Measurements from ENCODE around the gene PDRG1.
"Not testable (repeated sequence)": the region's sequence is repeated elsewhere in the genome, so short reads cannot be mapped to it uniquely, and the experiment has no call there.

PDRG1 gene

DNA sequence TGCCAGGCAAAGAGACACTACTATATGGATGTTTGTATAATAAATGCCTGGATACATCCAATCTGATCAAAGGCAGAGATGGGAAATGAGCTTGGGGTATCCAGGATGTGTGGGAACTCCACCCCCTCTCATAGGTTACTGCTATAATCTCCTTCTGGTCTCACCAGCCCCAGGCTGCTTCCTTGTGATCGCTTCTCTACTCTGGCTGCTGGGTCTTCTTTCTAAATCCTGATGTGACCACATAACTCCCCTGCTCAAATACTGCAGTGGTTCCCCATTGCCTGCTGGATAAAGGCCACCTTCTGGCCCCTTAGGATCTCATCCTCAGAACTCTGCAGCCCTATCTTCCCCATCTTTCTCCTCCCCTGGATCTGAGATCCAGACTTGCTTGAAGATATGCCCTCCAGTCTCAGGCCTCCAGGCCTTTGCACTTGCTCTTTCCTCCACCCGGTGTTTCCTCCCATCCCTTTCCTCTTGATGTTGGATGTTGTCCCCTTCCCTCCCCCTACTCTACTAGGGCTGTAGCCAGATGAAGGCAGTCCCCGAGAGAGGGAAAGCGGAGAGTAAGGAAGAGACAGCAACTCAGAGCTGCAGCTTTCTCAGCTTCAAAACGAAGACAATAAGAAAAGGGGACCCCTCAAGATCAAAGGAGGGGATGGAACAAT lies 15.3 kb upstream of the PDRG1 start:
- DNase-seq, result no peak

DNA sequence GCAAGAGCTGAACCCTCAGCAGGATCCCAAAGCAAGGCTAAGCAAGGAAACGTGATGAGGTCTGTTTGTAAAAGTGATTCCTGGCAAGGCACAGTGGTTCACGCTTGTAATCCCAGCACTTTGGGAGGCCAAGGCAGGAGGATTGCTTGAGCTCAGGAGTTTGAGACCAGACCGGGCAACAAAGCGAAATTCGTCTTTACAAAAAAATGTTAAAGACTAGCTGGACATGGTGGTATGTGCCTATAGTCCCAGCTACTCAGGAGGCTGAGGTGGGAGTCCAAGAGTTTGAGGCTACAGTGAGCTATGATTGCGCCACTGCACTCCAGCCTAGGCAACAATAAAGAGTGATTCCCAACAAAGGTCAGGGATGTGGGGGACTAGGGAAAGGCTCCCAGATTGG lies 12.0 kb upstream of the PDRG1 start:
- no peak for DNase-seq

DNA sequence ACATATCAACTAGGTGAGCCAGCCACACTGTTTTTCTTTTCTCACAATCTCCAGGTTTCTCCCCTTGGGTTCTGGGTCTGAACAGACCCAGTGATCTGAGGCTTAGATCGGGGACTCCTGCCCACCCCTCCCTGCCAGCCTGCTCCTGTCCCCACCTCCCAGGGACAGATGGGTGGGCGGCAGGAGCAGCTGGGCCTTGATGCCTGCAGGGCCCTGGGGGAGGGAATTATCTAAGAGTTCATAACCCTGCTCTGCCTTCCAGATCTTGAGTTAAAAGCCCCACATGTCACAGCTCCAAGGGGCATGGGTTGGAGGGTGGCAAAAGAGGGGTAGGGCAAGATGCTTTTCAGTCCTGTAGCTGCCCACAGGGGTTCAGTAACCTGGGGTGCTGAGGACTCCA lies 10.9 kb upstream of the PDRG1 start:
- DNase-seq, result no peak

DNA sequence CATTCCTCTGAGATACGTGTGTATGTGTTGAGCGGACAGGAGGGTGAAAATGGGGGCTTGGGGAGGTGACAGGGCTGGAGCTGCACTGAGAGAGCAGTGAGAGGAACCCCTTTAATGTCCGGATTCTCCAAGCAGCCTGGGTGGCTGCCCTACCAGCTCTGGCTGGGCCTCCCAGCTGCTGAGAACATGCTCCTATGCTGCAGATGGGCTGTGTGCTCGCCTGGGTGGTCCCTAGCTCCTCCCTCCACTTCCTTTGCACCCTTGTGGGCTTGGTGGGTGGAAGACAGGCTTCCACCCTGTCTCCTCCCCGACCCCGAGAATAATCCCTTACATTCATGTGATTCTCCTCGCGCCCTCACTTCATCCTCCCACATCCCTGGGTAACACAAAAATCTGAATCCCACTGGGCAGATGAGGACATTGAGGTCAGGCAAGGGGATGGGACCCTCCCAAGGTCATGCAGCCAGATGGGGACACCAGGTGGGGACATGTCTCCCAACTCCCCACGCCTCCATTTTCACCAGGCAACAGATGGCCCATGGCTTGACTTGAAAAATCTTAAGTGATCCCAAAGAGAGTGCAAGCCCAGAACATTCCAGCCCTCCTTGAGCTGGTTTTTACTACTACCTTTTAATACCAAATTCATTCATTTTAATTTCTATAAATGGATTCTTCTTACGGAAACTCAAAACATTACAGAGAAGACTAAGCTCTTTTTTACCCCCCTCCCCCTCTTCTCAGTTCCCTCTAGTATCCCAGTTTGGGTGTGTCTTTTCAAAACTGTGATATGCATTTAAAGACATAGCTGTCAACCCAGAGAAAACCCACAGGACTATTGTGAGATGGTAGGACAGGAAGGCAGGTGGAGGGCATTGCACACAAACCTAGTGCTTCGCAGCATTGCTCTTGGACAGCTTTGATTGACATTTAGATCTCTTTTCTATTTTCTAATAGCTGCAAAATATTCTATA lies 5.0 kb upstream of the PDRG1 start:
- DNase-seq, result no peak

DNA sequence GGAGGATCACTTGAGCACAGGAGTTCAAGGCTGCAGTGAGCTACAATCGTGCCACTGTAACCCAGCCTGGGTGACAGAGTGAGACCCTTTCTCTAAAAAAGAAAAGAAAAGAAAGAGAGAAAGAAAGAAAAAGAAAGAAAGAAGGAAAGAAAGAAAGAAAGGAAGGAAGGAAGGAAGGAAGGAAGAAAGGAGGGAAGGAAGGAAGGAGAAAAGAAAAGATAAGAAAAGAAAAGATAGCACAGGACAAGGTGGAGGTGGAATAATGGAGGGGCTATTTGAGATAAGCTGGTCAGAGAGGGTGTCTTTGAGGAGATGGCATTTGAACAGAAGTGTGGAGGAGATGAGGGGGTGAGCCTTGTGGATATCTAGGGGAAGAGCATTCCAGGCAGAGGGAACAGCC lies 2.7 kb upstream of the PDRG1 start:
- DNase-seq, result no peak

- no peak for DNase-seq
Observed at GRCh38 chr20:31953556-31954148, 1.8 kb upstream of the PDRG1 start.

- DNase-seq, result no peak
Observed at GRCh38 chr20:31951203-31951529, 680 bp downstream of the PDRG1 start.

- no peak for DNase-seq
Observed at GRCh38 chr20:31949877-31950646, 1.8 kb downstream of the PDRG1 start.

- DNase-seq, result no peak
Observed at GRCh38 chr20:31948008-31948407, 3.8 kb downstream of the PDRG1 start.

- no peak for DNase-seq
Observed at GRCh38 chr20:31945785-31946184, 6.1 kb downstream of the PDRG1 start.

DNA sequence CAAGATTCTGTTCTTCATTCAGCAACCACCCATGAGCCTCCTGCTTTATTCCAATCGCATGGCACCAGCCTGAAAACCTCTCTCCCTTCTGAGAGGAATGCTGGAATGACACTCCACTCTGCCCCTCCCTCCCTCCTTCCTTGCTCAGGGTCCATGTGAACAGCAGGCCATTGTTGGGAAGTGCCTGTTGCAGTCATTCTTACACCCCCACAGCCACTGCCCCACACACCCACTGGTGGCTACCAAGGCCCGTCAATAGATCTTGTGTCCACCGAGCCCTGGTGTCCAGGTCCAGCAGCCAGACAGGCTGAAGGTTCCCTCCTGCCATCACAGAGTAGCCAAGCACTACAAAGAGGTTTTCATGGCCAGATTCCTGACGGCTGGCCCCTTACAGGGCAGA lies 6.5 kb downstream of the PDRG1 start:
- DNase-seq, result no peak

DNA sequence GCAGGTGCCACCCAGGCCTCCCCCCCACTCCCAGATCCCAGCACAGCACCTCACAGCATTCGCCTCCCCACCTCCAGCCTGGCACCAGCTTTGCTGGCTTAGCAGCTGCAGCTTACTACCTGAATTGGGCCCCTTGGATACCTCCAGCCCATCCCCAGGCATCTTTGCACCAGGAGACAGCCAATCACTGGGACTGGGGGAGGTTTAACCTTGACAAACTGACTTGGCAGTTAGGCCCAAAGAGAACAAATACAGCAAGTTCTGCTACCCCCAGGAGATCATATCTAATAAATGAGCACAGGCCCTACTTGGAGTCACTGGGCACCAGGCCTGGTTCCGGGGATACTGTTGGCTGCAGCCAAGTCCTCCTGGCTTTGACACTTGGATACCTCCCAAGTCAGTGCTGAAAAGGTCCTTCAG lies 8.8 kb downstream of the PDRG1 start:
- no peak for DNase-seq

GRCh38 chr20:31939661-31940060 lies 12.2 kb downstream of the PDRG1 start:
- no peak for DNase-seq

DNA sequence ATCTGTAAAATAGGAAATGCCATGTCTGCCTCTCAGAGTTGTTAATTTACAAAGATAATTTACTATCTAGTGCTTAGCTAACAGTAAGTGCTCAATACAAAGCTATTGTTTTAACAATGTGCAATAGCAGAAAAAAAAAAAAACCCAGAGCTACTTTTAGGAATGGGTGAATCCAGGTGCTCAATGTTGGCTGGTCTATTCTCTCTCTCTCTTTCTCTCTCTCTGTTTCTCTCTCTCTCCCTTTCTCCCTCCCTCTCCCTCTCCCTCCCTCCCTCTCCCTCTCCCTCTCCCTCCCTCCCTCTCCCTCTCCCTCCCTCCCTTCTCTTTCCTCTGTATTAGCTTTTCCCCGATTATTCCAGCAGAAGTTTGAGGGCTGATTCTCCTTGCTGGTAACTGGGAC lies 14.0 kb downstream of the PDRG1 start:
- DNase-seq, result no peak

- no peak for DNase-seq
Observed at GRCh38 chr20:31936420-31936819, 15.4 kb downstream of the PDRG1 start.

GRCh38 chr20:31934968-31935764 lies 16.7 kb downstream of the PDRG1 start:
- no peak for DNase-seq

GRCh38 chr20:31934491-31934890 lies 17.4 kb downstream of the PDRG1 start:
- DNase-seq, result no peak

- DNase-seq, result no peak
Observed at GRCh38 chr20:31933698-31934097, 18.1 kb downstream of the PDRG1 start.

- DNase-seq, result no peak
Observed at GRCh38 chr20:31930779-31931178, 21.1 kb downstream of the PDRG1 start.

GRCh38 chr20:31929631-31930030 lies 22.2 kb downstream of the PDRG1 start:
- not testable (repeated sequence) for DNase-seq

- DNase-seq, result no peak
Observed at GRCh38 chr20:31927627-31928159, 24.2 kb downstream of the PDRG1 start.

- no peak for DNase-seq
Observed at GRCh38 chr20:31926493-31926892, 25.4 kb downstream of the PDRG1 start.
